ENCODE data around the gene PROC. TPM values are rescaled to one million over a fixed set of nuclear protein-coding genes. Genes with fewer than 3 reads are reported as not detected.
A peak's percentile ranks its signal among the peaks of the same experiment; 100 is the strongest.

PROC gene
- total RNA-seq, 4 donors from 2014 or later = 1.3 to 6.3 (median 1.6) TPM; not detected in 1

- Histone ChIP-seq H3K4me3 (no peak overlapping the region), H3K27me3 (no peaks in the 10 kb centered on the region), H3K4me1 (peaks cover 3 to 36% (median 14%) of the 10 kb centered on the region in 4 donors), H3K36me3 (no peaks in the 10 kb centered on the region), H3K9me3 (no peaks in the 10 kb centered on the region), H3K27ac (peak overlapping the region in 2 of 4 donors; percentile 100)
- peak in 2 of 3 donors; percentile 46 to 56 for DNase-seq
- TF ChIP-seq, protein P1, sequence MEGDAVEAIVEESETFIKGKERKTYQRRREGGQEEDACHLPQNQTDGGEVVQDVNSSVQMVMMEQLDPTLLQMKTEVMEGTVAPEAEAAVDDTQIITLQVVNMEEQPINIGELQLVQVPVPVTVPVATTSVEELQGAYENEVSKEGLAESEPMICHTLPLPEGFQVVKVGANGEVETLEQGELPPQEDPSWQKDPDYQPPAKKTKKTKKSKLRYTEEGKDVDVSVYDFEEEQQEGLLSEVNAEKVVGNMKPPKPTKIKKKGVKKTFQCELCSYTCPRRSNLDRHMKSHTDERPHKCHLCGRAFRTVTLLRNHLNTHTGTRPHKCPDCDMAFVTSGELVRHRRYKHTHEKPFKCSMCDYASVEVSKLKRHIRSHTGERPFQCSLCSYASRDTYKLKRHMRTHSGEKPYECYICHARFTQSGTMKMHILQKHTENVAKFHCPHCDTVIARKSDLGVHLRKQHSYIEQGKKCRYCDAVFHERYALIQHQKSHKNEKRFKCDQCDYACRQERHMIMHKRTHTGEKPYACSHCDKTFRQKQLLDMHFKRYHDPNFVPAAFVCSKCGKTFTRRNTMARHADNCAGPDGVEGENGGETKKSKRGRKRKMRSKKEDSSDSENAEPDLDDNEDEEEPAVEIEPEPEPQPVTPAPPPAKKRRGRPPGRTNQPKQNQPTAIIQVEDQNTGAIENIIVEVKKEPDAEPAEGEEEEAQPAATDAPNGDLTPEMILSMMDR (IDR thresholded peaks at IDR 0.05) = no peak
- no peak for TF ChIP-seq POLR2A (IDR thresholded peaks at IDR 0.05)
Measured at GRCh38 chr2:127389778-127390435, 28.3 kb upstream of the PROC start.

GRCh38 chr2:127392133-127392827 lies 25.9 kb upstream of the PROC start:
- Histone ChIP-seq H3K36me3 (no peaks in the 10 kb centered on the region), H3K4me3 (no peak overlapping the region), H3K27ac (no peak overlapping the region), H3K27me3 (no peaks in the 10 kb centered on the region), H3K4me1 (peaks cover 3 to 16% (median 8%) of the 10 kb centered on the region in 4 donors), H3K9me3 (no peaks in the 10 kb centered on the region)
- TF ChIP-seq, protein P1 (IDR thresholded peaks at IDR 0.05) = no peak
- no peak for DNase-seq

- Histone ChIP-seq H3K27ac (no peak overlapping the region), H3K4me1 (peaks cover 6 to 22% (median 8%) of the 10 kb centered on the region in 4 donors), H3K9me3 (no peaks in the 10 kb centered on the region), H3K27me3 (no peaks in the 10 kb centered on the region), H3K36me3 (no peaks in the 10 kb centered on the region), H3K4me3 (no peak overlapping the region)
- DNase-seq = no peak
- TF ChIP-seq, protein P1 (IDR thresholded peaks at IDR 0.05) = no peak
- no peak for TF ChIP-seq POLR2A (IDR thresholded peaks at IDR 0.05)
Measured at GRCh38 chr2:127392828-127393578, 25.2 kb upstream of the PROC start.

DNA sequence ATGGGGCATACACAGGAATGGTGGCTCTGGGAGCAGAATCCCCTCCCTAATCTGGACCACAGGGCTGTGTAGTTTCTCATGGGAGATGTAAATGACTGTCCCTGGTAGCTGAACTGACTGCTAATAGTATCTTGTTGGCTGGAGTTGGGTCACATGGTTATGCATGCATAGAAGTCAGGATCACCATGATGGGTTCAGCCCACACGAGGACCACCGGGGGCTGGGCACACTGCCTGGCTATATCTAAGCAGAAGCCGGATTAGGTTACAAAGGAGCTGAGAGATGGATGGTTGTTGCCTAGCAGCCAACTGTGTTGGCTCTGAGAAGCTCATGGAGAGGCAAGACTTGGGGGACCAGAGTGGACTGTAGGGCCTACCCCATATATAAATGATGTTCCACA lies 23.7 kb upstream of the PROC start:
- TF ChIP-seq, protein P1 (IDR thresholded peaks at IDR 0.05) = no peak
- no peak for TF ChIP-seq POLR2A (IDR thresholded peaks at IDR 0.05)
- H3K9me3 ChIP-seq = no peaks in the 10 kb centered on the region

GRCh38 chr2:127397568-127398238 lies 20.5 kb upstream of the PROC start:
- Histone ChIP-seq H3K36me3 (no peaks in the 10 kb centered on the region), H3K9me3 (no peaks in the 10 kb centered on the region), H3K4me3 (no peak overlapping the region), H3K27me3 (no peaks in the 10 kb centered on the region), H3K27ac (peak overlapping the region in 2 of 4 donors; percentile 54 to 68), H3K4me1 (peaks cover 0 to 20% (median 8%) of the 10 kb centered on the region in 4 donors)
- DNase-seq = no peak
- no peak for TF ChIP-seq POLR2A (IDR thresholded peaks at IDR 0.05)
- TF ChIP-seq, protein P1 (IDR thresholded peaks at IDR 0.05) = no peak

More for the DNA sequence above, 23.7 kb upstream of the PROC start:
- no peak overlapping the region for H3K27ac ChIP-seq
- H3K36me3 ChIP-seq = no peaks in the 10 kb centered on the region
- H3K4me1 ChIP-seq = peaks cover 0 to 14% (median 3%) of the 10 kb centered on the region in 4 donors
- no peaks in the 10 kb centered on the region for H3K27me3 ChIP-seq
- no peak overlapping the region for H3K4me3 ChIP-seq
- no peak for DNase-seq
